ENCODE results near the gene MIR17HG.

GRCh38 chr13:91368676-91369440, 21.4 kb downstream of the MIR17HG start:
- TF ChIP-seq CTCF (IDR thresholded peaks at IDR 0.05) (no peak), POLR2A (IDR thresholded peaks at IDR 0.05) (no peak)

All from esophagus squamous epithelium (tissue), 4 donors.